GM19463 (cell line): ENCODE measurements around the gene CDK4.
"Not testable (repeated sequence)": the region's sequence is repeated elsewhere in the genome, so short reads cannot be mapped to it uniquely, and the experiment has no call there.

Experiments
- ATAC-seq: cut with Tn5 transposase; IDR thresholded peaks from one replicate; pipeline ENCODE4 v1.9.1; 2021; ENCODE audit warnings: mild to moderate bottlenecking, moderate library complexity; ENCODE audit not compliant: unreplicated experiment

The CDK4 gene

DNA sequence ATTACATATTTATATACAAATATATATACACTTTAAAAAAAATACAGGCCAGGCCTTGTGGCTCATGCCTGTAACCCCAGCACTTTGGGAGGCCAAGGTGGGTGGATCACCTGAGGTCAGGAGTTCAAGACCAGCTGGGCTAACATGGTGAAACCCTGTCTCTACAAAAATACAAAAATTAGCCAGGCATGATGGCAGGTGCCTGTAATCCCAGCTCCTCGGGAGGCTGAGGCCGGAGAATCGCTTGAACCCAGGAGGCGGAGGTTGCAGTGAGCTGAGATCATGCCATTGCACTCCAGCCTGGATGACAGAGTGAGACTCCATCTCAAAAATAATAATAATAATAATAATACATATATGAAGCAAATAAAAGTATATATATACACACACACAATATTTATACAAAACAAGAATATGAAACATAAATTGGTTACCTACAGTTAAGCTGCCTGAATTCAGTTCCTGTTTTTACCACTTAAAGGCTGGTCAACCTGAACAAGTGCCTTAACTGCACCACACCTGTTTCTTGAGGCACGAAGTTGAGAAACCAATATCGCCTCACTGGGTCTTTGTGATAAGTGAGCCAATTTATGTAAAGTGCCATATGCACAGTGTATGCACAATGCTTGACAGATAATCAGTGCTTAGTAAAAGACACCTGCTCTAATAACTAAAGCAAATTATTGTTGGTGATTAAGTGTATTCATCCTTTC, 36.9 kb downstream of the CDK4 start:
- ATAC-seq, result not testable (repeated sequence)

DNA sequence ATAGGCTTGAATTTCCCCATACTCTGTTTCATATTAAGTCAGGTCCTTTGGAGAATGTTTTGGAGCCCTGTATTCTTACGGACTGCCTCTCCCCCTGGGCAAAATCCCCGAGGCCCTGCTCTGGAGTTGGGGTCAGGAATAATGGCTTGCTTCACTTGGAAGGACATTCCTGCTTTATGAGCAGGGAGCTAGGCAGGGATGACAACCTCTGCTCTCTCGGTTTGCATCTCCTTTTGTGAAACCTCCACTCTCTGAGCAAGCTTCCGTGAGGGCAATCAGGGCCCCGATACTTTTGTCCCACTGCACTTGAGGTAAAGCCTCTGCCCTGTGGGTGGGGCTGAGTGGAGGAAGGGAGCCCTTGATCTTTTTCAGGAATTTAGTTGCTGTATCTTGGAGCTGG, 38.9 kb downstream of the CDK4 start:
- no peak for ATAC-seq

- no peak for ATAC-seq
These were observed 39.4 kb downstream of the CDK4 start for GRCh38 chr12:57712701-57713100.

DNA sequence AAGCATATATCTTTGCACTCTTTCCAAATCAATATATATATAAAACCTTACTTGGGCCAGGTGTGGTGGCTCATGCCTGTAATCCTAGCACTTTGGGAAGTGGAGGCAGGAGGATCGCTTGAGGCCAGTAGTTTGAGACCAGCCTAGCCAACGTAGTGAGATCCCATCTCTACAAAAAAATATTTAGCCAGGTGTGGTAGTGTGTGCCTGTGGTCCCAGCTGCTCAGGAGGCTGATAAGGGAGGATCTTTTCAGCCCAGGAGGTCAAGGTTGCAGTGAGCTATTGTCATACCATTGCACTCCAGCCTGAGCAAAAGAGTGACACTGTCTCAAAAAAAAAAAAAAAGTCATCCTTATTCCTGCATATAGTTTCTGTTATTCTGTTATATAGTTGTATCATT, 43.8 kb downstream of the CDK4 start:
- no peak for ATAC-seq

DNA sequence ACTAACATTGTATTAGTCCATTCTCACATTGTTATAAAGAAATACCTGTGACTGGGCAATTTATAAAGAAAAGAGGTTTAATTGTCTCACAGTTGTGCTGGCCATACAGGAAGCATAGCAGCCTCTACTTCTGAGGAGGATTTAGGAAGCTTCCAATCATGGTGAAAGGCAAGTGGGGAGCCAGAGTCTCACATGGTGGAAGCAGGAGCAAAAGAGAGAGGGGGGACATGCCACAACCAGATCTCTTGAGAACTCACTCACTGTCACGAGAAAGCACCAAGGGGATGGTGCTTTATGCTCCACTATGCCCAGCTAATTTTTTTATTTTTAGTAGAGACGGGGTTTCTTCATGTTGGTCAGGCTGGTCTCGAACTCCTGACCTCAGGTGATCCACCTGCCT, 44.9 kb downstream of the CDK4 start:
- no peak for ATAC-seq

DNA sequence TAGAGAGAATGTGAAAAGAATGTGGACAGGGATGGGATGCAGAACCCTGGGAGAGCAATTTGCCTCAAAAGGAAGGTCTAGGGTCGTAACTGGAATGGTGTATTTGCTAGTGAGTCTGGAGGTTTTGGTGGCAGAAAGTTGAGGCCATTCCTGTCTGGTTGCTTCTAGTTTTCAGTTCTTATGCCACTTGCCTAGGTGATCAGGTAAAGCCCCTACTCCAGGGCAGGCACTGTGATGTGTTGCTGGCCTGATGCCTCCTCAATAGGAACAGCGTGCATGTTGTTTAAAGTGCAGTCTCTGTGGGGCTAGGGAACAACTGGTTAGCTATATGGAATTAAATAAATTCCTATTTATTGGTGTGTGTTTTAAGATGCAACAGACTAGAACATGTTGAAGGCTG, 51.8 kb downstream of the CDK4 start:
- no peak for ATAC-seq

DNA sequence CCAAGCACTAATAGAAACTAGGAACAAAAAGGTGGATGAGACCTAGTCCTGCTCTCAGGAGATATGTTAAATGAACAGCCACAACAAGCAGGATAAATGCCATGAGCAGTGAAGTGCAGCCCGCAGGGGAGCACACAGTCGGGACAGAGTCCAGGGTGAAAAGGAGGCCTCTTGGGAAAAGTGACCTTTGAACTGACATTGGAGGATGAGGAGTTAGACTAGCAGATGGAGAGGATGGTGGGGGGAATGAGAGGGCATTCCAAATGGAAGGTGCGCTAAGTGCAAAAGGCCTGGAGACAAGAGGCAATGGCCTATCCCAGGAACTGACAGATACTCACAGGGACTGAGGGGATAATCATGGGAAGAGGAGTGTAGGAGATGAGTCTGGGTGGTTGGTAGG, 53.7 kb downstream of the CDK4 start:
- no peak for ATAC-seq
